HEK293 (cell line): ENCODE results near the gene C5orf47.

Experiments
- CTCF ChIA-PET: fragments of 350-600 bp; formaldehyde crosslinking; extraction: SDS; loops from one replicate; lab custom pipeline; 2021; ENCODE audit warnings: antibody characterized with exemption; lab: Yijun Ruan, JAX
- POLR2A ChIA-PET: fragments of 300-600 bp; formaldehyde crosslinking; extraction: SDS; loops from one replicate; lab custom pipeline; 2020; ENCODE audit warnings: antibody characterized with exemption, inconsistent platforms; lab: Yijun Ruan, JAX
- H3K27ac ChIP-seq: fragments of 200-500 bp; sonication (Bioruptor generic); 2 replicates; pipeline ENCODE4 v1.5.1; 2014; ENCODE audit warnings: low read depth, low read length, control low read depth, inconsistent platforms; ENCODE audit errors: extremely low read depth
- H3K36me3 ChIP-seq, 2 experiments: fragments of 200-500 bp in 1 of 2; sonication (Bioruptor generic) in 1 of 2; 1 replicate in 1 of 2; 2 replicates in 1 of 2; pipeline ENCODE4 v1.5.1; 2014 to 2017; ENCODE audit warnings: inconsistent platforms in 2 of 2, low read length in 2 of 2; ENCODE audit not compliant: control insufficient read depth in 2 of 2, insufficient read depth in 1 of 2
- H3K4me1 ChIP-seq: fragments of 200-500 bp; sonication (Bioruptor generic); 2 replicates; pipeline ENCODE4 v1.5.1; 2014; ENCODE audit warnings: mild to moderate bottlenecking, low read length, inconsistent platforms; ENCODE audit not compliant: control insufficient read depth, insufficient read depth
- H3K4me3 ChIP-seq: 2 replicates; pipeline ENCODE4 v1.5.1; 2011; ENCODE audit warnings: low read depth, mild to moderate bottlenecking, control low read depth, low read length, moderate library complexity
- H3K9me3 ChIP-seq: fragments of 200-500 bp; sonication (Bioruptor generic); 2 replicates; pipeline ENCODE4 v1.5.1; 2014; ENCODE audit warnings: low read depth, low read length, inconsistent platforms; ENCODE audit not compliant: control insufficient read depth, insufficient read depth
- EGR2 ChIP-seq: fragments of 450-650 bp; formaldehyde crosslinking; IDR thresholded peaks from 2 replicates; pipeline ENCODE4 v1.5.1; 2016; ENCODE audit warnings: low read depth, missing biosample characterization, missing genetic modification characterization
- KLF7 ChIP-seq: fragments of 450-650 bp; formaldehyde crosslinking; IDR thresholded peaks from 2 replicates; pipeline ENCODE4 v1.5.1; 2016; ENCODE audit warnings: missing biosample characterization, missing genetic modification characterization, borderline replicate concordance
- PRDM2 ChIP-seq: fragments of 450-650 bp; formaldehyde crosslinking; IDR thresholded peaks from 2 replicates; pipeline ENCODE4 v1.5.1; 2016; ENCODE audit warnings: missing biosample characterization, missing genetic modification characterization, borderline replicate concordance
- TSHZ1 ChIP-seq: fragments of 450-650 bp; formaldehyde crosslinking; IDR thresholded peaks from 2 replicates; pipeline ENCODE4 v1.5.1; 2016; ENCODE audit warnings: missing biosample characterization, missing genetic modification characterization, borderline replicate concordance
- ZBTB21 ChIP-seq: fragments of 450-650 bp; formaldehyde crosslinking; IDR thresholded peaks from 2 replicates; pipeline ENCODE4 v1.5.1; 2017; ENCODE audit warnings: missing biosample characterization, missing genetic modification characterization
- ZFHX2 ChIP-seq: fragments of 450-650 bp; formaldehyde crosslinking; conservative IDR thresholded peaks from 2 replicates; pipeline ENCODE4 v1.5.1; 2016; ENCODE audit warnings: missing biosample characterization, missing genetic modification characterization
- ZNF121 ChIP-seq: fragments of 450-650 bp; formaldehyde crosslinking; IDR thresholded peaks from 2 replicates; pipeline ENCODE4 v1.5.1; 2016; ENCODE audit warnings: missing biosample characterization, missing genetic modification characterization
- ZNF138 ChIP-seq: fragments of 450-650 bp; formaldehyde crosslinking; IDR thresholded peaks from 2 replicates; pipeline ENCODE4 v1.5.1; 2016; ENCODE audit warnings: missing biosample characterization, missing genetic modification characterization, borderline replicate concordance
- ZNF174 ChIP-seq: fragments of 450-650 bp; formaldehyde crosslinking; IDR thresholded peaks from 2 replicates; pipeline ENCODE4 v1.5.0; 2017; ENCODE audit warnings: missing biosample characterization, mild to moderate bottlenecking, missing genetic modification characterization
- ZNF362 ChIP-seq: fragments of 450-650 bp; formaldehyde crosslinking; IDR thresholded peaks from 2 replicates; pipeline ENCODE4 v1.5.1; 2016; ENCODE audit warnings: missing biosample characterization, missing genetic modification characterization
- ZNF518A ChIP-seq: fragments of 450-650 bp; formaldehyde crosslinking; conservative IDR thresholded peaks from 2 replicates; pipeline ENCODE4 v1.5.1; 2016; ENCODE audit warnings: low read depth, missing biosample characterization, missing genetic modification characterization
- ZNF530 ChIP-seq: fragments of 450-650 bp; formaldehyde crosslinking; IDR thresholded peaks from 2 replicates; pipeline ENCODE4 v1.5.1; 2016; ENCODE audit warnings: low read depth, missing biosample characterization, missing genetic modification characterization
- ZNF544 ChIP-seq: fragments of 450-650 bp; formaldehyde crosslinking; IDR thresholded peaks from 2 replicates; pipeline ENCODE4 v1.5.0; 2017; ENCODE audit warnings: missing biosample characterization, missing genetic modification characterization

Gene C5orf47

GRCh38 chr5:173967241-173967640, 21.7 kb upstream of the C5orf47 start:
- Histone ChIP-seq H3K36me3 (no peaks in the 10 kb centered on the region), H3K27ac (no peak overlapping the region), H3K4me1 (no peaks in the 10 kb centered on the region), H3K9me3 (no peaks in the 10 kb centered on the region), H3K4me3 (no peak overlapping the region)
- CTCF ChIA-PET = no interaction called here
- TF ChIP-seq TSHZ1 (no peak), ZNF530 (tag by site-specific recombination) (no peak), PRDM2 (tag by site-specific recombination) (no peak), ZNF544 (tag by site-specific recombination) (no peak), ZNF518A (tag by site-specific recombination) (no peak), ZNF174 (tag by site-specific recombination) (no peak)
- POLR2A ChIA-PET = interaction anchor here (0.7 kb wide), 1 partner anchor 80 kb away, joined by 4 read pairs; no protein-coding TSS in a partner anchor

- H3K9me3 ChIP-seq = no peaks in the 10 kb centered on the region
- ChIA-PET POLR2A (no interaction called here), CTCF (interaction anchor here (0.9 kb wide), 1 partner anchor 349 kb away, joined by 3 read pairs; no protein-coding TSS in a partner anchor)
Measured at GRCh38 chr5:173968154-173968797, 20.7 kb upstream of the C5orf47 start.

More at GRCh38 chr5:173968154-173968797, 20.7 kb upstream of the C5orf47 start:
- TF ChIP-seq ZNF362 (tag by site-specific recombination) = no peak
- peak; percentile 19; the same call in 1 of the 2 replicates for TF ChIP-seq EGR2 (tag by site-specific recombination)
- no peak for TF ChIP-seq ZNF121 (tag by site-specific recombination)
- TF ChIP-seq ZBTB21 (tag by site-specific recombination) = no peak
- 0 out of 2 replicates have a peak, but pooled peaks have one; percentile 13 for TF ChIP-seq ZFHX2 (tag by site-specific recombination)
- TF ChIP-seq ZNF138 = no peak
- TF ChIP-seq KLF7 (tag by site-specific recombination) = no peak
- H3K4me3 ChIP-seq = no peak overlapping the region
- H3K4me1 ChIP-seq = no peaks in the 10 kb centered on the region
- no peaks in the 10 kb centered on the region for H3K36me3 ChIP-seq
- H3K27ac ChIP-seq = no peak overlapping the region
